H1 (cell line): ENCODE measurements around the gene PFN3. TPM values are rescaled to one million over a fixed set of nuclear protein-coding genes. Genes with fewer than 3 reads are reported as not detected.

Experiments
- CBX5 ChIP-seq: fragments of 300-800, 300-1000 bp; sonication (generic); IDR thresholded peaks from 2 replicates; pipeline ENCODE4 v1.7.1; 2016; ENCODE audit warnings: antibody characterized with exemption, low read length, low read depth
- CEBPB ChIP-seq: IDR thresholded peaks from 2 replicates; pipeline ENCODE4 v1.6.1; 2012; ENCODE audit warnings: low read depth, low read length
- CHD2 ChIP-seq: IDR thresholded peaks from 2 replicates; pipeline ENCODE4 v1.6.1; 2012; ENCODE audit warnings: low read length, improper control_type of control experiment
- CREB1 ChIP-seq: IDR thresholded peaks from 2 replicates; pipeline ENCODE4 v1.6.1; 2012; ENCODE audit warnings: inconsistent platforms
- HDAC2 ChIP-seq, 2 experiments: fragments of 300-600 bp in 1 of 2; sonication (generic) in 1 of 2; IDR thresholded peaks; 2 replicates each; pipeline ENCODE4 v1.6.1; 2011 to 2012; ENCODE audit warnings: low read depth in 2 of 2, low read length in 2 of 2, mild to moderate bottlenecking in 2 of 2, moderate library complexity in 2 of 2, borderline replicate concordance in 1 of 2, inconsistent platforms in 1 of 2
- PHF8 ChIP-seq: fragments of 200-600 bp; sonication (generic); conservative IDR thresholded peaks from 2 replicates; pipeline ENCODE4 v1.7.1; 2012; ENCODE audit warnings: low read depth, mild to moderate bottlenecking, inconsistent platforms, low read length, moderate library complexity
- polyA plus RNA-seq, 7 experiments: library from polyadenylated mRNA; depleted of rRNA in 3 of 7; stranded (reverse) in 5 of 7; unstranded in 2 of 7; fragments of >200 nt in 5 of 7; fragments of 200-250 nt in 2 of 7; gene quantifications; 1 replicate in 5 of 7; 2 replicates in 1 of 7; 4 replicates in 1 of 7; pipeline versions ENCODE4 v1.2.1 to v1.2.3, GENCODE V29; 2011 to 2013; ENCODE audit warnings: missing spikeins in 2 of 7, mixed read lengths in 2 of 7
- total RNA-seq: library from RNA; stranded (reverse); fragmentation: NEBNext Ultra II Directional; extraction: Animal tissue kit (Norgen Biotek cat#: 25700); gene quantifications from 2 replicates; pipeline ENCODE4 v1.2.1, GENCODE V29; 2021
- TF ChIP-seq, protein P1 (sequence below): IDR thresholded peaks from 2 replicates; pipeline ENCODE4 v1.6.1; 2012; ENCODE audit warnings: inconsistent platforms

The PFN3 gene
- total and polyA plus RNA-seq, 2 of the 8 experiments (the other 6 are each of a cell fraction or from before 2014, with no cell fraction given) = not detected

DNA sequence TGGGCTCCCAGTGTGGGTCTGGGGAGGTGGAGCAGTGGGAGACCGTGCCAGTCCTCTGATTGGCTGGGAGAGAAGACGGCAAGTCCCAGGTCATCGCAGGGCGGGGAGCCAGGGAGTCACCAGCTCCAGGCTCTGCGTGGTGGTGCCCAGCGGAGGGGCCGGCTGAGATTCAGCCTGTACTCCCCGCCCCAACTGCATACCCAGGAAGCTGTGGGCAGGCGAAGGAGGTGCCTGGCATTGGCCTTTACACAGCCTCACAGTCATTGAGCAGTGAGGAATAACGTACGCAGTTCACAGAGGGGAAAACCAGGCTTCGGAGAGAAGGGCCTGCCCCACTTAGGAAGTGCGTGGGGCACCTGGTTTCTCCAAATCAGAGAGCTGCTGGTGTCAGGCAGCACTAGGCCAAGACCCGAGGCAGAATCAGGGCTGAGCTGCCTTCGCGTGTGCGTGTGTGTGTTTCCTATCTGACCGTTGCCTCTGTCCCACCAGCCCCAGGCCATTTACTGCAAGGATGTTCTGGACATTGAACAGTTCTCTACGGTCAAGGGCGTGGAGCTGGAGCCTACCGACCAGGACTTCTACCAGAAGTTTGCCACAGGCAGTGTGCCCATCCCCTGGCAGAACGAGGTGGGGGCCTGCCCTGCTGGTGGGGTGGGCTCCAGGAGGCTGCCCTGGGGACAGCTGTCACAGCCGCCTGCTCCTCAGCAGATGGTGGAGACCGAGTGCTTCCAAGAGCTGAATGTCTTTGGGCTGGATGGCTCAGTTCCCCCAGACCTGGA lies 39.9 kb upstream of the PFN3 start (continued):
- TF ChIP-seq CEBPB (no peak), HDAC2 (IDR thresholded peaks at IDR 0.05; ENCODE audit: borderline replicate concordance in 1 of 2, low read depth in 2 of 2, low read length in 2 of 2) (no peak), CBX5 (no peak), CHD2 (no peak), PHF8 (no peak), CREB1 (no peak)
- TF ChIP-seq, protein P1, sequence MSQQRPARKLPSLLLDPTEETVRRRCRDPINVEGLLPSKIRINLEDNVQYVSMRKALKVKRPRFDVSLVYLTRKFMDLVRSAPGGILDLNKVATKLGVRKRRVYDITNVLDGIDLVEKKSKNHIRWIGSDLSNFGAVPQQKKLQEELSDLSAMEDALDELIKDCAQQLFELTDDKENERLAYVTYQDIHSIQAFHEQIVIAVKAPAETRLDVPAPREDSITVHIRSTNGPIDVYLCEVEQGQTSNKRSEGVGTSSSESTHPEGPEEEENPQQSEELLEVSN = no peak
- TF ChIP-seq, all 59 proteins: peak for 0
